WTC11 (cell line): ENCODE results near the gene DSTYK. TPM values are rescaled to one million over a fixed set of nuclear protein-coding genes. Genes with fewer than 3 reads are reported as not detected.

Experiments
- AR ChIP-seq: fragments of 250-450 bp; sonication (Bioruptor Pico); IDR thresholded peaks from 2 replicates; pipeline ENCODE4 v1.9.0; 2021; ENCODE audit warnings: mild to moderate bottlenecking
- CBFB ChIP-seq: sonication (generic); formaldehyde crosslinking; IDR thresholded peaks from 2 replicates; pipeline ENCODE4 v1.8.1; 2022; ENCODE audit warnings: mild to moderate bottlenecking, low read depth, missing genetic modification reagents
- CREB1 ChIP-seq: sonication (generic); formaldehyde crosslinking; IDR thresholded peaks from 2 replicates; pipeline ENCODE4 v1.8.0; 2023; ENCODE audit warnings: mild to moderate bottlenecking, missing genetic modification reagents
- E2F4 ChIP-seq: sonication (generic); formaldehyde crosslinking; IDR thresholded peaks from 2 replicates; pipeline ENCODE4 v1.8.1; 2022; ENCODE audit warnings: low read depth, mild to moderate bottlenecking, moderate library complexity, missing genetic modification reagents, borderline replicate concordance
- ERG ChIP-seq: fragments of 250-450 bp; sonication (Bioruptor Pico); IDR thresholded peaks from 2 replicates; pipeline ENCODE4 v1.8.0; 2021; ENCODE audit warnings: mild to moderate bottlenecking
- ETV6 ChIP-seq: sonication (generic); formaldehyde crosslinking; IDR thresholded peaks from 2 replicates; pipeline ENCODE4 v1.8.1; 2022; ENCODE audit warnings: mild to moderate bottlenecking, missing genetic modification reagents
- FOXP4 ChIP-seq: sonication (generic); formaldehyde crosslinking; IDR thresholded peaks from 2 replicates; pipeline ENCODE4 v1.8.0; 2022; ENCODE audit warnings: mild to moderate bottlenecking, missing genetic modification reagents
- GRHL2 ChIP-seq: fragments of 250-450 bp; sonication (Bioruptor Pico); IDR thresholded peaks from 2 replicates; pipeline ENCODE4 v1.8.0; 2022; ENCODE audit warnings: mild to moderate bottlenecking, moderate library complexity; ENCODE audit not compliant: insufficient replicate concordance, severe bottlenecking
- MLX ChIP-seq: sonication (generic); formaldehyde crosslinking; IDR thresholded peaks from 2 replicates; pipeline ENCODE4 v1.8.1; 2023; ENCODE audit warnings: mild to moderate bottlenecking, missing genetic modification reagents, moderate library complexity
- MXD4 ChIP-seq: fragments of 250-450 bp; sonication (Bioruptor Pico); IDR thresholded peaks from 2 replicates; pipeline ENCODE4 v1.8.0; 2021; ENCODE audit warnings: mild to moderate bottlenecking, moderate library complexity, borderline replicate concordance
- MYBL2 ChIP-seq: sonication (generic); formaldehyde crosslinking; IDR thresholded peaks from 2 replicates; pipeline ENCODE4 v1.8.1; 2023; ENCODE audit warnings: mild to moderate bottlenecking, moderate library complexity, missing genetic modification reagents
- OVOL2 ChIP-seq: fragments of 250-450 bp; sonication (Bioruptor Pico); IDR thresholded peaks from 2 replicates; pipeline ENCODE4 v1.9.0; 2021; ENCODE audit warnings: mild to moderate bottlenecking, borderline replicate concordance
- TEAD1 ChIP-seq: sonication (generic); formaldehyde crosslinking; IDR thresholded peaks from 2 replicates; pipeline ENCODE4 v1.8.0; 2022; ENCODE audit warnings: mild to moderate bottlenecking, missing genetic modification reagents
- TEAD4 ChIP-seq: sonication (generic); formaldehyde crosslinking; IDR thresholded peaks from 2 replicates; pipeline ENCODE4 v1.8.0; 2022; ENCODE audit warnings: mild to moderate bottlenecking, missing genetic modification reagents
- ZBTB21 ChIP-seq: sonication (generic); formaldehyde crosslinking; IDR thresholded peaks from 2 replicates; pipeline ENCODE4 v1.8.1; 2023; ENCODE audit warnings: mild to moderate bottlenecking, missing genetic modification reagents, borderline replicate concordance
- ZNF219 ChIP-seq: sonication (generic); formaldehyde crosslinking; IDR thresholded peaks from 2 replicates; pipeline ENCODE4 v1.8.0; 2023; ENCODE audit warnings: missing genetic modification reagents, mild to moderate bottlenecking, borderline replicate concordance
- ZNF232 ChIP-seq: sonication (generic); formaldehyde crosslinking; IDR thresholded peaks from 2 replicates; pipeline ENCODE4 v1.8.0; 2022; ENCODE audit warnings: mild to moderate bottlenecking, missing genetic modification reagents
- ZNF281 ChIP-seq: sonication (generic); formaldehyde crosslinking; IDR thresholded peaks from 2 replicates; pipeline ENCODE4 v1.8.0; 2023; ENCODE audit warnings: mild to moderate bottlenecking, missing genetic modification reagents
- ZNF317 ChIP-seq: sonication (generic); formaldehyde crosslinking; IDR thresholded peaks from 2 replicates; pipeline ENCODE4 v1.8.1; 2023; ENCODE audit warnings: low read depth, mild to moderate bottlenecking, moderate library complexity, missing genetic modification reagents, borderline replicate concordance
- ZNF532 ChIP-seq: fragments of 250-450 bp; sonication (Bioruptor Pico); IDR thresholded peaks from 2 replicates; pipeline ENCODE4 v1.9.0; 2021; ENCODE audit warnings: mild to moderate bottlenecking, borderline replicate concordance
- ZSCAN18 ChIP-seq: fragments of 250-450 bp; sonication (Bioruptor Pico); IDR thresholded peaks from 2 replicates; pipeline ENCODE4 v2.1.2; 2022; ENCODE audit warnings: mild to moderate bottlenecking, moderate library complexity
- total RNA-seq: library from RNA; stranded (reverse); gene quantifications from 3 replicates; pipeline ENCODE4 v1.2.3, GENCODE V29; 2021

Gene DSTYK
- total RNA-seq, 1 experiment from 2014 or later: 11.6 TPM

GRCh38 chr1:205211169-205211838 lies at the start of gene DSTYK (continued):
- no peak for TF ChIP-seq MLX (CRISPR knock-in tag)
- TF ChIP-seq MXD4 (CRISPR knock-in tag): no peak
- TF ChIP-seq ZSCAN18 (CRISPR knock-in tag): no peak
- TF ChIP-seq ZNF532 (CRISPR knock-in tag): no peak
- TF ChIP-seq E2F4 (CRISPR knock-in tag): no peak
- TF ChIP-seq ZNF219 (CRISPR knock-in tag): no peak
- TF ChIP-seq ZBTB21 (CRISPR knock-in tag): no peak
- TF ChIP-seq TEAD4 (CRISPR knock-in tag): 0 out of 2 replicates have a peak, but pooled peaks have one; percentile 54
- no peak for TF ChIP-seq OVOL2 (CRISPR knock-in tag)
- TF ChIP-seq AR (CRISPR knock-in tag): no peak
- peak; percentile 92 for TF ChIP-seq ETV6 (CRISPR knock-in tag)
- peak; percentile 46; the same call in 1 of the 2 replicates for TF ChIP-seq FOXP4 (CRISPR knock-in tag)
- peak; percentile 28; the same call in 1 of the 2 replicates for TF ChIP-seq ZNF317 (CRISPR knock-in tag)
- TF ChIP-seq MYBL2 (CRISPR knock-in tag): peak; percentile 73; the same call in 1 of the 2 replicates
- TF ChIP-seq TEAD1: peak; percentile 92
- no peak for TF ChIP-seq ERG
- no peak for TF ChIP-seq GRHL2 (CRISPR knock-in tag)
- peak; percentile 13; the same call in 1 of the 2 replicates for TF ChIP-seq ZNF232 (CRISPR knock-in tag)
- 0 out of 2 replicates have a peak, but pooled peaks have one; percentile 37 for TF ChIP-seq ZNF281 (CRISPR knock-in tag)
- no peak; the same call in 1 of the 2 replicates for TF ChIP-seq CREB1 (CRISPR knock-in tag)
- peak; percentile 55; the same call in 1 of the 2 replicates for TF ChIP-seq CBFB (CRISPR knock-in tag)
